ENCODE data around the gene MSI2. TPM values are rescaled to one million over a fixed set of nuclear protein-coding genes. Genes with fewer than 3 reads are reported as not detected.

Gene MSI2
- total RNA-seq, 1 donor from 2014 or later = 60.6 TPM

- DNase-seq (ENCODE audit: low spot score) = no peak
- Mint-ChIP-seq H3K9me3 (ENCODE audit: unreplicated experiment) (no peaks in the 10 kb centered on the region), H3K36me3 (ENCODE audit: low read depth, unreplicated experiment) (peaks cover 25% of the 10 kb centered on the region), H3K4me3 (ENCODE audit: unreplicated experiment) (no peak overlapping the region), H3K27me3 (ENCODE audit: unreplicated experiment) (peaks cover 4% of the 10 kb centered on the region), H3K27ac (ENCODE audit: unreplicated experiment) (no peak overlapping the region), H3K4me1 (ENCODE audit: unreplicated experiment) (no peaks in the 10 kb centered on the region)
- TF ChIP-seq, protein P1, sequence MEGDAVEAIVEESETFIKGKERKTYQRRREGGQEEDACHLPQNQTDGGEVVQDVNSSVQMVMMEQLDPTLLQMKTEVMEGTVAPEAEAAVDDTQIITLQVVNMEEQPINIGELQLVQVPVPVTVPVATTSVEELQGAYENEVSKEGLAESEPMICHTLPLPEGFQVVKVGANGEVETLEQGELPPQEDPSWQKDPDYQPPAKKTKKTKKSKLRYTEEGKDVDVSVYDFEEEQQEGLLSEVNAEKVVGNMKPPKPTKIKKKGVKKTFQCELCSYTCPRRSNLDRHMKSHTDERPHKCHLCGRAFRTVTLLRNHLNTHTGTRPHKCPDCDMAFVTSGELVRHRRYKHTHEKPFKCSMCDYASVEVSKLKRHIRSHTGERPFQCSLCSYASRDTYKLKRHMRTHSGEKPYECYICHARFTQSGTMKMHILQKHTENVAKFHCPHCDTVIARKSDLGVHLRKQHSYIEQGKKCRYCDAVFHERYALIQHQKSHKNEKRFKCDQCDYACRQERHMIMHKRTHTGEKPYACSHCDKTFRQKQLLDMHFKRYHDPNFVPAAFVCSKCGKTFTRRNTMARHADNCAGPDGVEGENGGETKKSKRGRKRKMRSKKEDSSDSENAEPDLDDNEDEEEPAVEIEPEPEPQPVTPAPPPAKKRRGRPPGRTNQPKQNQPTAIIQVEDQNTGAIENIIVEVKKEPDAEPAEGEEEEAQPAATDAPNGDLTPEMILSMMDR (IDR thresholded peaks at IDR 0.05; ENCODE audit: unreplicated experiment) = no peak
Observed at GRCh38 chr17:57266902-57267311, 10.6 kb downstream of the MSI2 start.

DNA sequence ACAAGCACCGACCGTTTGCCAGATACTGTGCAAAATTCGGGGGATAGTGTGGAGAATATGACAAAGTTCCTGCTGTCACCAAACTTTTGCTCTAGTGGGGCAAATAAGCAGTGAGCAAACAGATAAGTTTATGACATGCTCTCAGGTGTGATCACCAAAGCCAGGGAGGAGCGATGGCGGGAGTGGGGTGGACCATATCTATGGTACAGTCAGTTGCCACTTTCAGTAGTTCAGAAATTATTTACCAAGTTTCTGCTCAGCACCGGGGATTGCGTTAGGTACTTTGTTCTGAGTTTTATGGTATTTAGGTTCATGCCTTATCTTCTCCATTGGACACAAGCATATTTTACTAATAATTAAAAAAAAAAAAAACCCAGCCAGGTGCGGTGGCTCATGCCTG is 11.9 kb downstream of the MSI2 start:
- Mint-ChIP-seq H3K4me1 (ENCODE audit: unreplicated experiment) (no peaks in the 10 kb centered on the region), H3K27ac (ENCODE audit: unreplicated experiment) (no peak overlapping the region), H3K27me3 (ENCODE audit: unreplicated experiment) (peaks cover 4% of the 10 kb centered on the region), H3K36me3 (ENCODE audit: low read depth, unreplicated experiment) (peaks cover 25% of the 10 kb centered on the region), H3K9me3 (ENCODE audit: unreplicated experiment) (no peaks in the 10 kb centered on the region), H3K4me3 (ENCODE audit: unreplicated experiment) (no peak overlapping the region)
- DNase-seq (ENCODE audit: low spot score) = no peak
- TF ChIP-seq, protein P1 (IDR thresholded peaks at IDR 0.05; ENCODE audit: unreplicated experiment) = no peak

DNA sequence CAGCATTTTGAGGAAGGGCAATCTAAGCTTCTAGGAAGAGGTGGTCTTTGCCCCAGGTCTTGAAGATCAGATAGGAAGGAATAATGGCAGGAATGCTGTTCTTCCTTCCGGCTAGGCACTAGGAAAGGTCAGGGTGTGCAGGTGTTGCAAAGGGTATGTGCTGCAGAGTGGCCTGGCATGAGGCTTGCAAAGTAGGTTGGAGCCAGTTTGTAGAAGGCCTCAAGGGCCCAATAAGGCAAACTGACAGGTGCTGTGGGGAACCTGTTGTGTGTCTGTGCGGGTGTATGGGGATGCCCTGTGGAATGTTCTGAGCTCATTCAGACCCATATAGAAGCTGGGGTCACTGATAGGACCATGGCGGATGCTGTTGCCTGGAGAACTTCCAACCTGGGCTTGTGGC is 12.7 kb downstream of the MSI2 start:
- Mint-ChIP-seq H3K4me3 (ENCODE audit: unreplicated experiment) (no peak overlapping the region), H3K27ac (ENCODE audit: unreplicated experiment) (no peak overlapping the region), H3K27me3 (ENCODE audit: unreplicated experiment) (peaks cover 2% of the 10 kb centered on the region), H3K36me3 (ENCODE audit: low read depth, unreplicated experiment) (peaks cover 28% of the 10 kb centered on the region), H3K9me3 (ENCODE audit: unreplicated experiment) (no peaks in the 10 kb centered on the region), H3K4me1 (ENCODE audit: unreplicated experiment) (no peaks in the 10 kb centered on the region)
- TF ChIP-seq, protein P1 (IDR thresholded peaks at IDR 0.05; ENCODE audit: unreplicated experiment) = no peak
- DNase-seq (ENCODE audit: low spot score) = no peak

- TF ChIP-seq, protein P1 (IDR thresholded peaks at IDR 0.05; ENCODE audit: unreplicated experiment) = no peak
- H3K9me3 Mint-ChIP-seq (ENCODE audit: unreplicated experiment) = no peaks in the 10 kb centered on the region
- no peak overlapping the region for H3K4me3 Mint-ChIP-seq (ENCODE audit: unreplicated experiment)
- H3K4me1 Mint-ChIP-seq (ENCODE audit: unreplicated experiment) = no peaks in the 10 kb centered on the region
- H3K27ac Mint-ChIP-seq (ENCODE audit: unreplicated experiment) = no peak overlapping the region
- peaks cover 30% of the 10 kb centered on the region for H3K36me3 Mint-ChIP-seq (ENCODE audit: low read depth, unreplicated experiment)
- peaks cover 4% of the 10 kb centered on the region for H3K27me3 Mint-ChIP-seq (ENCODE audit: unreplicated experiment)
- no peak for DNase-seq (ENCODE audit: low spot score)
Observed at GRCh38 chr17:57269598-57270255, 13.4 kb downstream of the MSI2 start.

DNA sequence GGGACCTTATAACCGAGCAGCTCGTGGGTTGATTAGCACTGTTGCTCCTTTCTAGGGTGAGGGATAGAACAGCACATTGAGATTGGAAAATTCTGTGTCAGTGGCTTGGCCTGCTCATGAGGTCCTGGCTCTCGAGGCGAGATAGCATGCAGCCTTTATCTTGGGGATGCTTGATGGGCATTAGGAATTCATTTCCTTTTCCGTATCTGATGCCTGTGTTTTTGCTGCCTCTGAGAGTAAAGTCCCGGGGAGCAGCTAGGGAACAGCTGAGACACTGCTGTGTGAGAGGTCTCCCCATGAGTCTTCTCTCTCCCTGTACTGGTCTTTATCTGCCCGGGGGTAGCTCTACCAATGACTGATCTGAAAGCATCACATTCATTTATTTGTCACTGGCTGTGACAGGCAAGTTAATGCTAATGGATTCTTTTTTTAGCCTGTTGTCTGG is 14.5 kb downstream of the MSI2 start:
- Mint-ChIP-seq H3K4me1 (ENCODE audit: unreplicated experiment) (peaks cover 3% of the 10 kb centered on the region), H3K4me3 (ENCODE audit: unreplicated experiment) (no peak overlapping the region), H3K27ac (ENCODE audit: unreplicated experiment) (no peak overlapping the region), H3K9me3 (ENCODE audit: unreplicated experiment) (no peaks in the 10 kb centered on the region), H3K36me3 (ENCODE audit: low read depth, unreplicated experiment) (peaks cover 34% of the 10 kb centered on the region), H3K27me3 (ENCODE audit: unreplicated experiment) (peaks cover 4% of the 10 kb centered on the region)
- no peak for DNase-seq (ENCODE audit: low spot score)
- TF ChIP-seq, protein P1 (IDR thresholded peaks at IDR 0.05; ENCODE audit: unreplicated experiment) = no peak

Data from endothelial cell (in vitro differentiated cells).